Caco-2 (cell line): Measurements from ENCODE around the gene HSPB6. TPM values are rescaled to one million over a fixed set of nuclear protein-coding genes. Genes with fewer than 3 reads are reported as not detected.

Experiments
- BruUV-seq: library from RNA; stranded (reverse); fragments of 400-500 nt; replicated peaks from 2 replicates; lab custom pipeline; 2021; lab: Mats Ljungman, UMichigan
- CTCF ChIA-PET: fragments of 300-600 bp; sonication (Branson Sonifier 250); formaldehyde crosslinking; loops from one replicate; lab custom pipeline; 2022; ENCODE audit warnings: antibody characterized with exemption; lab: Charles Lee
- POLR2A ChIA-PET: fragments of 300-600 bp; sonication (Branson Sonifier 250); formaldehyde crosslinking; loops from one replicate; lab custom pipeline; 2022; ENCODE audit warnings: antibody characterized with exemption; lab: Charles Lee
- DNase-seq, 2 experiments: peaks; one replicate each; pipeline versions ENCODE4 v3.0.0 to v3.0.0-alpha.2; 2020 to 2022
- H3K27me3 ChIP-seq: replicated peaks from 2 replicates; pipeline ENCODE4 v1.6.0; 2011; ENCODE audit warnings: low read length; ENCODE audit not compliant: control insufficient read depth, insufficient read depth
- H3K36me3 ChIP-seq: 2 replicates; pipeline ENCODE4 v1.5.1; 2011; ENCODE audit warnings: low read length; ENCODE audit not compliant: control insufficient read depth, insufficient read depth
- H3K4me1 ChIP-seq: fragments of 250-450 bp; sonication (Bioruptor Pico); 2 replicates; pipeline ENCODE4 v1.5.1; 2020; ENCODE audit warnings: mild to moderate bottlenecking
- H3K4me3 ChIP-seq: 2 replicates; pipeline ENCODE4 v1.5.1; 2011; ENCODE audit warnings: low read depth, mild to moderate bottlenecking, control low read depth, low read length
- H3K9me3 ChIP-seq: fragments of 250-450 bp; sonication (Bioruptor Pico); 2 replicates; pipeline ENCODE4 v1.5.1; 2020; ENCODE audit warnings: mild to moderate bottlenecking, moderate library complexity
- H3K27ac Mint-ChIP-seq: one replicate; pipeline ENCODE4 v1.8.0; 2022; ENCODE audit warnings: mixed read lengths; ENCODE audit not compliant: unreplicated experiment
- H3K27me3 Mint-ChIP-seq: one replicate; pipeline ENCODE4 v1.8.0; 2022; ENCODE audit warnings: mixed read lengths; ENCODE audit not compliant: insufficient read depth, unreplicated experiment
- H3K36me3 Mint-ChIP-seq: one replicate; pipeline ENCODE4 v1.8.0; 2022; ENCODE audit warnings: mild to moderate bottlenecking, mixed read lengths; ENCODE audit not compliant: insufficient read depth, unreplicated experiment
- H3K4me1 Mint-ChIP-seq: one replicate; pipeline ENCODE4 v1.8.0; 2022; ENCODE audit warnings: low read depth, mixed read lengths; ENCODE audit not compliant: unreplicated experiment
- H3K4me3 Mint-ChIP-seq: one replicate; pipeline ENCODE4 v1.8.0; 2022; ENCODE audit warnings: mild to moderate bottlenecking, moderate library complexity, mixed read lengths; ENCODE audit not compliant: unreplicated experiment
- H3K9me3 Mint-ChIP-seq: one replicate; pipeline ENCODE4 v1.8.0; 2022; ENCODE audit warnings: mixed read lengths; ENCODE audit not compliant: unreplicated experiment
- intact Hi-C: fragments of 100-400 bp; cut with micrococcal nuclease; formaldehyde crosslinking; loops from one replicate; pipeline ENCODE4 v1.10.0; 2022; ENCODE audit not compliant: unreplicated experiment
- total RNA-seq: library from RNA; stranded (reverse); gene quantifications from 2 replicates; pipeline ENCODE4 v1.2.3, GENCODE V29; 2022
- TF ChIP-seq, protein P1 (sequence below), 2 experiments: fragments of 200-600 bp in 1 of 2; IDR thresholded peaks; 1 replicate in 1 of 2; 2 replicates in 1 of 2; pipeline versions ENCODE4 v1.5.1 to v1.8.0; 2011 to 2022; ENCODE audit warnings: antibody characterized with exemption in 1 of 2, control low read depth in 1 of 2, inconsistent platforms in 1 of 2, low read depth in 1 of 2, low read length in 1 of 2, mild to moderate bottlenecking in 1 of 2, moderate library complexity in 1 of 2; ENCODE audit not compliant: insufficient read depth in 1 of 2, severe bottlenecking in 1 of 2, unreplicated experiment in 1 of 2

HSPB6 gene
- total RNA-seq, 1 experiment from 2014 or later: 0.48 TPM

DNA sequence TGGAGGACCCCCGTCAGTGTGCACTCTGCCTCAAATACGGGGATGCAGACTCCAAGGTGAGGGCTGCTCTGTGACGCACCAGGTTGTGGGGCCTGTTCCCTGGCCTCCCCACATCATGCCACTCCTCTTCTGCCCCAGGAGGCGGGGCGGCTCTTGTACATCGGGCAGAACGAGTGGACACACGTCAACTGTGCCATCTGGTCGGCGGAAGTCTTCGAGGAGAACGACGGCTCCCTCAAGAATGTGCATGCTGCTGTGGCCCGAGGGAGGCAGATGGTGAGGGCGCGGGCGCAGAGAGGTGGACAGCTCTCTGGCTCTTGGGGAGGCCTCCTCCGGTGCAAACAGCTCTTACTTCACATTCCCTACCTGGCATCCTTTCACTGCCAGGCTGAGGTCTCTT is 27.8 kb downstream of the HSPB6 start:
- Histone ChIP-seq H3K4me3 (no peak overlapping the region), H3K9me3 (no peaks in the 10 kb centered on the region), H3K4me1 (no peaks in the 10 kb centered on the region), H3K27me3 (no peaks in the 10 kb centered on the region), H3K36me3 (peaks cover 6% of the 10 kb centered on the region)
- Mint-ChIP-seq H3K4me3 (no peak overlapping the region), H3K36me3 (peaks cover 85% of the 10 kb centered on the region), H3K27me3 (no peaks in the 10 kb centered on the region), H3K27ac (no peak overlapping the region), H3K9me3 (no peaks in the 10 kb centered on the region), H3K4me1 (no peaks in the 10 kb centered on the region)
- no peak for DNase-seq
- BruUV-seq: no TSS peak
- CTCF ChIA-PET: interaction anchor here (1.6 kb wide), 1 partner anchor 8 kb away, joined by 7 read pairs; no protein-coding TSS in a partner anchor
- POLR2A ChIA-PET: no interaction called here
- TF ChIP-seq, protein P1, sequence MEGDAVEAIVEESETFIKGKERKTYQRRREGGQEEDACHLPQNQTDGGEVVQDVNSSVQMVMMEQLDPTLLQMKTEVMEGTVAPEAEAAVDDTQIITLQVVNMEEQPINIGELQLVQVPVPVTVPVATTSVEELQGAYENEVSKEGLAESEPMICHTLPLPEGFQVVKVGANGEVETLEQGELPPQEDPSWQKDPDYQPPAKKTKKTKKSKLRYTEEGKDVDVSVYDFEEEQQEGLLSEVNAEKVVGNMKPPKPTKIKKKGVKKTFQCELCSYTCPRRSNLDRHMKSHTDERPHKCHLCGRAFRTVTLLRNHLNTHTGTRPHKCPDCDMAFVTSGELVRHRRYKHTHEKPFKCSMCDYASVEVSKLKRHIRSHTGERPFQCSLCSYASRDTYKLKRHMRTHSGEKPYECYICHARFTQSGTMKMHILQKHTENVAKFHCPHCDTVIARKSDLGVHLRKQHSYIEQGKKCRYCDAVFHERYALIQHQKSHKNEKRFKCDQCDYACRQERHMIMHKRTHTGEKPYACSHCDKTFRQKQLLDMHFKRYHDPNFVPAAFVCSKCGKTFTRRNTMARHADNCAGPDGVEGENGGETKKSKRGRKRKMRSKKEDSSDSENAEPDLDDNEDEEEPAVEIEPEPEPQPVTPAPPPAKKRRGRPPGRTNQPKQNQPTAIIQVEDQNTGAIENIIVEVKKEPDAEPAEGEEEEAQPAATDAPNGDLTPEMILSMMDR (IDR thresholded peaks at IDR 0.05; ENCODE audit: insufficient read depth in 1 of 2, low read depth in 1 of 2, low read length in 1 of 2, severe bottlenecking in 1 of 2, unreplicated experiment in 1 of 2): no peak
- intact Hi-C loops: no loop called here

DNA sequence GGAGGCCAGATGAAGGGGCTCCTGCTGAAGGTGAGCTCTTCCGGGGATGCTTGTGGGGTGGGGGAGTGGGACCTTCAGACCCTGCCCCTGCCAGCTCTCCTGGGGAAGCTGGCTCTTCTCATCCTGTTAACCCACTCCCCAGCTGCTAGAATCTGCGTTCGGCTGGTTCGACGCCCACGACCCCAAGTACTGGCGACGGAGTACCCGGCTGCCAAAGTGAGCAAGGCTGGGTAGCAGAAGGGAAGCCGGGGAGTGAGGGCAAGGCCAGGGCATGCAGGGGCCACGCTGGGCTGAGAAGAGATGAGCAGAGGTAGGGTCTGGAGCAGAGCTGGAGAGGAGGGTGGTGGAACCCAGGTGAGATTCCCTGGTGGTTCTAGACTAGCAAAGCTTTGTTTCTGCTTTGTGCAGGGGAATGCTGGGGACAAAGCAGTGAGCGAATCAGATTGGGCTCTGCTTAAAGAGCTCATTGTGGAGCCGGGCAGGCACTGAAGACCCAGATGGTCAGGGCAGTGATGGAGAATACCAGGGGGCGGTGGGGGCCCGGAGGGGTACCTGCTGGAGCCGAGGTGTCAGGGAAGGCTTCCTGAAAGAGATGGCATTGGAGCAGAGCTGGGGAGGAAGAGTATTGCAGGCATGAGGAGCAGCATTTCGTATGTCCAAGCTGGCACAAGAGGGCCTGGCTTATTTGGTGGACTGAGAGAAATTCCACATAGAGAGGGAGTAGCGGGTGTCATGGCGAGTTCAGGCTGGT is 28.7 kb downstream of the HSPB6 start:
- BruUV-seq: no TSS peak
- Histone ChIP-seq H3K4me3 (no peak overlapping the region), H3K36me3 (peaks cover 5% of the 10 kb centered on the region), H3K27me3 (no peaks in the 10 kb centered on the region), H3K9me3 (no peaks in the 10 kb centered on the region), H3K4me1 (no peaks in the 10 kb centered on the region)
- Mint-ChIP-seq H3K4me3 (no peak overlapping the region), H3K27me3 (no peaks in the 10 kb centered on the region), H3K36me3 (peaks cover 85% of the 10 kb centered on the region), H3K9me3 (no peaks in the 10 kb centered on the region), H3K27ac (no peak overlapping the region), H3K4me1 (no peaks in the 10 kb centered on the region)
- POLR2A ChIA-PET: interaction anchor here (0.5 to 0.6 kb wide), 2 partner anchors 13 to 17 kb away, joined by 3 read pairs; partner anchors contain the start of gene PSENEN
- DNase-seq: no peak
- intact Hi-C loops: no loop called here
- CTCF ChIA-PET: interaction anchor here (1.6 kb wide), 1 partner anchor 9 kb away, joined by 7 read pairs; no protein-coding TSS in a partner anchor
- TF ChIP-seq, protein P1 (IDR thresholded peaks at IDR 0.05; ENCODE audit: insufficient read depth in 1 of 2, low read depth in 1 of 2, low read length in 1 of 2, severe bottlenecking in 1 of 2, unreplicated experiment in 1 of 2): no peak

DNA sequence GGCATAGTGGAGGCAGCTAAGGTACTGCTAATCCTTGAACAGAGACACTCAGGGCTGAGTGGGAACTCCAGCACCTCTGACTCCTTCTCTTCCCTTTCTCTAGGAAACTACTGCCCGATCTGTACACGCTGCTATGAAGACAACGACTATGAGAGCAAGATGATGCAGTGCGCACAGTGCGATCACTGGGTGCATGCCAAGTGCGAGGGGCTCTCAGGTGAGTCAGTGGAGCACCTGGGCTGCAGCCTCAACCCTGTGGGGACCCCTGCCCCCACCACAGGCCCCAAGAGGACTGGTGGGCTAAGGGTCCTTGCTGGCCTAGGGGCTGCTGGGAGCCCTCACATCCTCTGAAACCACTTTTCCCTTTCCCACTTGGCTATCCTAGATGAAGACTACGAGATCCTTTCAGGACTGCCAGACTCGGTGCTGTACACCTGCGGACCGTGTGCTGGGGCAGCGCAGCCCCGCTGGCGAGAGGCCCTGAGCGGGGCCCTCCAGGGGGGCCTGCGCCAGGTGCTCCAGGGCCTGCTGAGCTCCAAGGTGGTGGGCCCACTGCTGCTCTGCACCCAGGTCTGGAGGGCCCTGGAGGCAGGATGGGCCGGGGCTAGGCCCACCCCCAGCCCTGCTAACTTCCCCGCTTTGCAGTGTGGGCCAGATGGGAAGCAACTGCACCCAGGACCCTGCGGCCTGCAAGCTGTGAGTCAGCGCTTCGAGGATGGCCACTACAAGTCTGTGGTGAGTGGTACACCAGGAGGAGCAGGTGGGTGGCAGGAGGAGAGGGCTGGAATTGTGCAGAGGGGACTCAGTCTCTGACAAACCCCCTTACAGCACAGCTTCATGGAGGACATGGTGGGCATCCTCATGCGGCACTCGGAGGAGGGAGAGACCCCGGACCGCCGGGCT is 29.5 kb downstream of the HSPB6 start:
- Mint-ChIP-seq H3K9me3 (no peaks in the 10 kb centered on the region), H3K4me1 (no peaks in the 10 kb centered on the region), H3K27me3 (no peaks in the 10 kb centered on the region), H3K27ac (no peak overlapping the region), H3K36me3 (peaks cover 90% of the 10 kb centered on the region), H3K4me3 (no peak overlapping the region)
- ChIA-PET POLR2A (interaction anchor here (0.5 to 0.6 kb wide), 2 partner anchors 13 to 18 kb away, joined by 3 read pairs; partner anchors contain the start of gene PSENEN), CTCF (interaction anchor here (1.0 to 1.6 kb wide), 2 partner anchors 10 to 13 kb away, joined by 7 to 10 read pairs; no protein-coding TSS in a partner anchor)
- TF ChIP-seq, protein P1 (IDR thresholded peaks at IDR 0.05; ENCODE audit: insufficient read depth in 1 of 2, low read depth in 1 of 2, low read length in 1 of 2, severe bottlenecking in 1 of 2, unreplicated experiment in 1 of 2): no peak
- no peaks in the 10 kb centered on the region for H3K9me3 ChIP-seq
- H3K27me3 ChIP-seq: no peaks in the 10 kb centered on the region
- no peaks in the 10 kb centered on the region for H3K4me1 ChIP-seq
- no peak for DNase-seq
- BruUV-seq: no TSS peak
- intact Hi-C loops: no loop called here
- H3K4me3 ChIP-seq: no peak overlapping the region
- peaks cover 8% of the 10 kb centered on the region for H3K36me3 ChIP-seq
